H1 (cell line): Measurements from ENCODE around the gene TEX54. TPM values are rescaled to one million over a fixed set of nuclear protein-coding genes. Genes with fewer than 3 reads are reported as not detected.

Source experiments
- CTCF ChIA-PET: fragments of 300-600 bp; sonication (Branson Sonifier 250); formaldehyde crosslinking; loops from one replicate; lab custom pipeline; 2021; ENCODE audit not compliant: partially characterized antibody; lab: Charles Lee
- POLR2A ChIA-PET: fragments of 300-600 bp; sonication (Branson Sonifier 250); formaldehyde crosslinking; loops from one replicate; lab custom pipeline; 2021; ENCODE audit warnings: inconsistent platforms; ENCODE audit not compliant: partially characterized antibody; lab: Charles Lee
- DNase-seq, 2 experiments: peaks; one replicate each; pipeline versions ENCODE4 v3.0.0 to v3.0.0-alpha.2; 2010 to 2022; ENCODE audit warnings: low spot score in 2 of 2, low read depth in 1 of 2, mixed read lengths in 1 of 2
- FAIRE-seq: peaks from 2 replicates; lab custom pipeline; 2011; peaks lifted over from hg19 to GRCh38; lab: Jason Lieb, UNC
- H2AFZ ChIP-seq: 2 replicates; pipeline ENCODE4 v1.8.1; 2012; ENCODE audit warnings: low read length, inconsistent platforms
- H2AK5ac ChIP-seq: 2 replicates; pipeline ENCODE4 v1.6.1; 2013; ENCODE audit warnings: low read depth, low read length
- H2BK120ac ChIP-seq: replicated peaks from 2 replicates; pipeline ENCODE3; 2013; ENCODE audit warnings: low read depth, low read length, inconsistent platforms
- H2BK12ac ChIP-seq: 2 replicates; pipeline ENCODE4 v1.6.1; 2013; ENCODE audit warnings: low read depth, low read length
- H2BK15ac ChIP-seq: 2 replicates; pipeline ENCODE4 v1.6.1; 2013; ENCODE audit warnings: low read length
- H2BK20ac ChIP-seq: 2 replicates; pipeline ENCODE4 v1.6.1; 2013; ENCODE audit warnings: low read length
- H2BK5ac ChIP-seq: 2 replicates; pipeline ENCODE4 v1.6.1; 2013; ENCODE audit warnings: low read depth, low read length
- H3K14ac ChIP-seq: 2 replicates; pipeline ENCODE4 v1.6.1; 2013; ENCODE audit warnings: inconsistent platforms; ENCODE audit not compliant: insufficient read length
- H3K18ac ChIP-seq: 2 replicates; pipeline ENCODE4 v1.6.1; 2013; ENCODE audit warnings: low read length; ENCODE audit errors: extremely low read depth
- H3K23ac ChIP-seq: 2 replicates; pipeline ENCODE4 v1.6.1; 2013; ENCODE audit warnings: inconsistent platforms; ENCODE audit not compliant: insufficient read length
- H3K23me2 ChIP-seq: 2 replicates; pipeline ENCODE4 v1.6.1; 2013; ENCODE audit warnings: low read depth, low read length
- H3K27ac ChIP-seq: 2 replicates; pipeline ENCODE4 v1.6.1; 2011; ENCODE audit warnings: low read depth, low read length, inconsistent platforms
- H3K27me3 ChIP-seq, 4 experiments: replicated peaks in 1 of 4; 1 replicate in 1 of 4; 2 replicates in 3 of 4; pipeline versions ENCODE4 v1.6.1 to v1.8.1; 2011 to 2013; ENCODE audit warnings: low read length in 3 of 4, mild to moderate bottlenecking in 3 of 4, inconsistent platforms in 2 of 4, mixed read lengths in 2 of 4, moderate library complexity in 1 of 4; ENCODE audit not compliant: control insufficient read depth in 3 of 4, insufficient read depth in 3 of 4; ENCODE audit errors: extremely low read depth in 1 of 4
- H3K36me3 ChIP-seq, 4 experiments: 2 replicates each; pipeline versions ENCODE4 v1.6.1 to v1.8.1; 2011 to 2013; ENCODE audit warnings: mild to moderate bottlenecking in 4 of 4, low read length in 3 of 4, moderate library complexity in 2 of 4, control low read depth in 1 of 4, inconsistent platforms in 1 of 4; ENCODE audit not compliant: insufficient read depth in 4 of 4, control insufficient read depth in 2 of 4
- H3K4ac ChIP-seq: replicated peaks from 2 replicates; pipeline ENCODE3; 2013; ENCODE audit warnings: low read length, low read depth, mixed read lengths, inconsistent platforms; ENCODE audit not compliant: insufficient read length
- H3K4me1 ChIP-seq, 4 experiments: replicated peaks in 1 of 4; 1 replicate in 1 of 4; 2 replicates in 3 of 4; pipeline versions ENCODE4 v1.6.1 to v1.8.1; 2011 to 2013; ENCODE audit warnings: low read length in 3 of 4, inconsistent platforms in 2 of 4, mixed read lengths in 1 of 4; ENCODE audit not compliant: insufficient read depth in 4 of 4, control insufficient read depth in 3 of 4
- H3K4me2 ChIP-seq, 2 experiments: 2 replicates each; pipeline versions ENCODE4 v1.6.1 to v1.8.1; 2011 to 2013; ENCODE audit warnings: low read depth in 2 of 2, low read length in 2 of 2, control low read depth in 1 of 2, inconsistent platforms in 1 of 2, mild to moderate bottlenecking in 1 of 2; ENCODE audit not compliant: insufficient read depth in 1 of 2
- H3K4me3 ChIP-seq, 4 experiments: fragments of 200-600, 300-600 bp in 1 of 4; sonication (generic), shearing (Covaris generic), sonication (Bioruptor Twin) in 1 of 4; 2 replicates each; pipeline versions ENCODE4 v1.5.1 to v1.8.1; 2011 to 2016; ENCODE audit warnings: low read length in 4 of 4, low read depth in 3 of 4, control low read depth in 2 of 4, inconsistent platforms in 2 of 4, mild to moderate bottlenecking in 2 of 4, mixed read lengths in 1 of 4, moderate library complexity in 1 of 4; ENCODE audit not compliant: insufficient read depth in 2 of 4; ENCODE audit errors: extremely low read depth in 1 of 4
- H3K56ac ChIP-seq: replicated peaks from 2 replicates; pipeline ENCODE3; 2013; ENCODE audit warnings: low read depth, mild to moderate bottlenecking, mixed read lengths, low read length, inconsistent platforms; ENCODE audit not compliant: insufficient read length
- H3K79me1 ChIP-seq: 2 replicates; pipeline ENCODE4 v1.6.1; 2013; ENCODE audit warnings: low read depth, low read length, control low read depth
- H3K79me2 ChIP-seq, 2 experiments: 2 replicates each; pipeline versions ENCODE4 v1.6.1 to v1.8.1; 2012 to 2013; ENCODE audit warnings: low read length in 2 of 2, mild to moderate bottlenecking in 2 of 2, inconsistent platforms in 1 of 2; ENCODE audit not compliant: insufficient read depth in 2 of 2, control insufficient read depth in 1 of 2
- H3K9ac ChIP-seq, 4 experiments: replicated peaks in 1 of 4; 1 replicate in 1 of 4; 2 replicates in 3 of 4; pipeline versions ENCODE4 v1.6.1 to v1.8.1; 2011 to 2013; ENCODE audit warnings: low read depth in 3 of 4, low read length in 3 of 4, control low read depth in 2 of 4, mild to moderate bottlenecking in 2 of 4, moderate library complexity in 2 of 4, inconsistent platforms in 1 of 4; ENCODE audit errors: extremely low read depth in 1 of 4
- H3K9me3 ChIP-seq, 2 experiments: 2 replicates each; pipeline versions ENCODE4 v1.6.1 to v1.8.1; 2012 to 2013; ENCODE audit warnings: mild to moderate bottlenecking in 2 of 2, moderate library complexity in 2 of 2, control low read depth in 1 of 2, inconsistent platforms in 1 of 2, low read depth in 1 of 2, low read length in 1 of 2, mixed read lengths in 1 of 2; ENCODE audit not compliant: insufficient read depth in 2 of 2
- H4K20me1 ChIP-seq, 2 experiments: replicated peaks in 1 of 2; 2 replicates each; pipeline versions ENCODE3 to v1.8.1; 2011 to 2013; ENCODE audit warnings: inconsistent platforms in 2 of 2, low read length in 2 of 2, mild to moderate bottlenecking in 1 of 2; ENCODE audit not compliant: insufficient read depth in 2 of 2, control insufficient read depth in 1 of 2
- H4K5ac ChIP-seq: 2 replicates; pipeline ENCODE4 v1.6.1; 2013; ENCODE audit warnings: low read length, low read depth, mixed read lengths, inconsistent platforms; ENCODE audit not compliant: insufficient read length
- H4K8ac ChIP-seq: 2 replicates; pipeline ENCODE4 v1.8.0; 2013; ENCODE audit warnings: mild to moderate bottlenecking, moderate library complexity, low read length, inconsistent platforms; ENCODE audit not compliant: insufficient read depth; ENCODE audit errors: extremely low read depth
- H4K91ac ChIP-seq: replicated peaks from 2 replicates; pipeline ENCODE3; 2013; ENCODE audit warnings: low read length, mixed read lengths, inconsistent platforms; ENCODE audit not compliant: insufficient read length
- CEBPB ChIP-seq: IDR thresholded peaks from 2 replicates; pipeline ENCODE4 v1.6.1; 2012; ENCODE audit warnings: low read depth, low read length
- E2F6 ChIP-seq: IDR thresholded peaks from 2 replicates; pipeline ENCODE4 v1.6.1; 2012; ENCODE audit warnings: inconsistent platforms
- EGR1 ChIP-seq: IDR thresholded peaks from 2 replicates; pipeline ENCODE4 v1.6.1; 2011; ENCODE audit warnings: low read depth, low read length, borderline replicate concordance
- FOSL1 ChIP-seq: IDR thresholded peaks from 2 replicates; pipeline ENCODE4 v1.6.1; 2011; ENCODE audit warnings: mild to moderate bottlenecking, low read depth, low read length, moderate library complexity; ENCODE audit not compliant: insufficient read depth
- GABPA ChIP-seq: IDR thresholded peaks from 2 replicates; pipeline ENCODE4 v1.6.1; 2011; ENCODE audit warnings: mild to moderate bottlenecking, low read length, moderate library complexity, borderline replicate concordance; ENCODE audit not compliant: insufficient read depth
- HDAC6 ChIP-seq: IDR thresholded peaks from one replicate; pipeline ENCODE4 v1.7.1; 2012; ENCODE audit warnings: low read depth, mild to moderate bottlenecking, inconsistent platforms, low read length, moderate library complexity
- POLR2A ChIP-seq, 2 experiments: IDR thresholded peaks; 1 replicate in 1 of 2; 2 replicates in 1 of 2; pipeline ENCODE4 v1.6.1; 2011; ENCODE audit warnings: low read depth in 2 of 2, low read length in 2 of 2, mild to moderate bottlenecking in 2 of 2; ENCODE audit errors: control extremely low read depth in 1 of 2
- SP1 ChIP-seq: IDR thresholded peaks from 2 replicates; pipeline ENCODE4 v1.6.1; 2011; ENCODE audit warnings: low read depth, low read length
- TAF1 ChIP-seq: IDR thresholded peaks from 2 replicates; pipeline ENCODE4 v1.6.1; 2011; ENCODE audit warnings: mild to moderate bottlenecking, low read depth, low read length
- TCF12 ChIP-seq: IDR thresholded peaks from 2 replicates; pipeline ENCODE4 v1.6.1; 2011; ENCODE audit warnings: low read depth, mild to moderate bottlenecking, low read length
- WGBS, 2 experiments: shearing (Covaris generic) in 1 of 2; methylation state at CpG; one replicate each; pipeline versions ENCODE4 v1.1.6 to v1.1.7; 2013 to 2015; ENCODE audit warnings: low lambda C conversion rate in 2 of 2, mixed read lengths in 2 of 2, inconsistent platforms in 1 of 2, low coverage in 1 of 2, missing lambda C conversion rate in 1 of 2; ENCODE audit not compliant: insufficient replicate concordance in 2 of 2, insufficient coverage in 1 of 2, insufficient read length in 1 of 2; ENCODE audit errors: extremely low coverage in 1 of 2, missing lambda C conversion rate in 1 of 2; 5-methylcytosine and 5-hydroxymethylcytosine counted together
- polyA plus RNA-seq, 7 experiments: library from polyadenylated mRNA; depleted of rRNA in 3 of 7; stranded (reverse) in 5 of 7; unstranded in 2 of 7; fragments of >200 nt in 5 of 7; fragments of 200-250 nt in 2 of 7; gene quantifications; 1 replicate in 5 of 7; 2 replicates in 1 of 7; 4 replicates in 1 of 7; pipeline versions ENCODE4 v1.2.1 to v1.2.3, GENCODE V29; 2011 to 2013; ENCODE audit warnings: missing spikeins in 2 of 7, mixed read lengths in 2 of 7
- total RNA-seq: library from RNA; stranded (reverse); fragmentation: NEBNext Ultra II Directional; extraction: Animal tissue kit (Norgen Biotek cat#: 25700); gene quantifications from 2 replicates; pipeline ENCODE4 v1.2.1, GENCODE V29; 2021

Gene TEX54
- total and polyA plus RNA-seq, 2 of the 8 experiments (the other 6 are each of a cell fraction or from before 2014, with no cell fraction given), result 1.2 TPM; not detected in 1

- Histone ChIP-seq H2BK120ac (peak within 1 kb of the TSS; percentile 24), H3K4me3 (peak within 1 kb of the TSS; percentile 77 to 97 (median 90)), H4K20me1 (peaks cover 0 to 3% of the 10 kb centered on the region in 2 experiments), H3K79me1 (peaks cover 7% of the 10 kb centered on the region; the same call in 1 of the 2 replicates), H3K56ac (peak within 1 kb of the TSS; percentile 12), H3K4me2 (peak within 1 kb of the TSS; percentile 69 to 73), H3K23ac (no peak within 1 kb of the TSS), H2BK5ac (peak within 1 kb of the TSS; percentile 98), H3K27ac (peak within 1 kb of the TSS; percentile 90), H2BK20ac (no peak within 1 kb of the TSS), H3K18ac (peak within 1 kb of the TSS; percentile 95), H3K23me2 (no peaks in the 10 kb centered on the region; the same call in 1 of the 2 replicates), H3K27me3 (no peaks in the 10 kb centered on the region), H3K4me1 (peaks cover 0 to 6% (median 2%) of the 10 kb centered on the region in 4 experiments; a peak in 4 of 7 replicates), H3K14ac (no peak within 1 kb of the TSS), H4K5ac (peak within 1 kb of the TSS; percentile 94), H4K91ac (peak within 1 kb of the TSS; percentile 84), H3K9me3 (no peaks in the 10 kb centered on the region), H3K9ac (peak within 1 kb of the TSS; percentile 82 to 93 (median 90)), H2BK15ac (peak within 1 kb of the TSS; percentile 81; the same call in 1 of the 2 replicates), H2AFZ (peak within 1 kb of the TSS; percentile 8; the same call in 1 of the 2 replicates), H4K8ac (peak within 1 kb of the TSS; percentile 99), H2AK5ac (0 out of 2 replicates have a peak within 1 kb of the TSS, but pooled peaks have one; percentile 4), H3K4ac (peak within 1 kb of the TSS; percentile 16), H3K79me2 (peaks cover 0 to 33% of the 10 kb centered on the region in 2 experiments; a peak in 2 of 4 replicates), H3K36me3 (peaks cover 0 to 24% (median 10%) of the 10 kb centered on the region in 4 experiments; a peak in 7 of 8 replicates), H2BK12ac (peak within 1 kb of the TSS; percentile 21)
- CTCF ChIA-PET, result interaction anchor here (0.6 to 6.4 kb wide), 45 partner anchors 9 to 1397 kb away, joined by 3 to 94 read pairs (median 4); partner anchors contain the start of genes HNRNPUL2, LBHD1, SLC3A2 and TAF6L
- 2% methylated on average over 70 of the region's 88 CpGs; no CpG with 5 or more reads in 1 of the 2 experiments for WGBS, 2 experiments
- POLR2A ChIA-PET, result interaction anchor here (0.7 to 15.9 kb wide), 41 partner anchors 10 to 236 kb away, joined by 3 to 251 read pairs (median 6); partner anchors contain the start of genes C11orf98, CSKMT, GANAB and HNRNPUL2
- no peak for FAIRE-seq
- peak; percentile 93 to 98 for DNase-seq
- TF ChIP-seq CEBPB (no peak), FOSL1 (peak; percentile 74; the same call in 1 of the 2 replicates), SP1 (peak; percentile 51; the same call in 1 of the 2 replicates), POLR2A (IDR thresholded peaks at IDR 0.05; ENCODE audit: control extremely low read depth in 1 of 2, low read depth in 2 of 2, low read length in 2 of 2) (peak; percentile 92 to 94), E2F6 (peak; percentile 62; the same call in 1 of the 2 replicates), GABPA (peak; percentile 90; the same call in 1 of the 2 replicates), HDAC6 (no peak), EGR1 (no peak), TCF12 (no peak), TAF1 (peak; percentile 88)
These were observed 45.5 kb downstream of the TEX54 start, which contains the start of gene TMEM179B for GRCh38 chr11:62787005-62787759. TMEM179B (plus strand) TSS chr11:62787402; CDS start chr11:62787432, 30 bp downstream.
